GM19035 (cell line): Measurements from ENCODE around the gene ACTN1.

Experiments
- ATAC-seq: cut with Tn5 transposase; IDR thresholded peaks from one replicate; pipeline ENCODE4 v1.9.1; 2021; ENCODE audit not compliant: unreplicated experiment

ACTN1 gene

DNA sequence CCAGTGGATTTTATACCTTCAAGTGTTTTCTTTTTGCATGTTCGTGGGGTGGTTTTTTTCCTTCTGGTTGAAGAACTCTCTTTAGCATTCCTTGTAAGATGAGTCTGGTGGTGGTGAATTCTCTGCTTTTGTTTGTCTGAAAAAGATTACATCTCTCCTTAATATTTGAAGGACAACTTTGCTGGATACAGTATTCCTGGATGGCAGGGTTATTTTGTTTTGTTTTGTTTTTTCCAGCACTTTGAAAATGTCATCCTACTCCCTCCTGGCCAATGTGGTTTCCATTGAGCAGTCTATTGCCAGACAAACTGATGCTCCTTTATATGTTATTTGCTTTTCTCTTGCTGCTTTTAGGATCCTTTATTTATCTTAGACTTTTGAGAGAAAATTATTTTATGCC lies 143.0 kb downstream of the ACTN1 start:
- no peak for ATAC-seq

- no peak for ATAC-seq
These were observed 144.3 kb downstream of the ACTN1 start for GRCh38 chr14:68834816-68835215.

GRCh38 chr14:68828698-68829097 lies 150.4 kb downstream of the ACTN1 start:
- ATAC-seq = no peak

- ATAC-seq = no peak
These were observed 153.4 kb downstream of the ACTN1 start for GRCh38 chr14:68825729-68826128.

GRCh38 chr14:68824517-68825347 lies 154.4 kb downstream of the ACTN1 start:
- ATAC-seq = no peak

DNA sequence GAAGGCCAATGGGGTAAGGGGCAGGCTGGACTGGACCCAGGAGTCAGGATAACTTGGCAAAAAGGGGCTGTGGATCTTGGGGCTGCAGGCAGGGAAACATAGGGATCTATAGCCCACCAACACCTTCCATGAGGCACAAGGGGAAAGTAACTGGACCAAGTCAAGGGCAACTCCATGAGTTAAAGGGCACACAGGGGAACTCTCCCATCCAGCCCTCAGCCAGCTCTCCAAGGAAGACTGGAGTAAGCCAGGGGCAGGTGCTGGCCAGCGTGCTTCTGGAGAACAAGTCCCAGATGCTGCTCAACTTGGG lies 154.9 kb downstream of the ACTN1 start:
- ATAC-seq = no peak
